ENCODE results near the gene TIMM13.

TIMM13 gene

DNA sequence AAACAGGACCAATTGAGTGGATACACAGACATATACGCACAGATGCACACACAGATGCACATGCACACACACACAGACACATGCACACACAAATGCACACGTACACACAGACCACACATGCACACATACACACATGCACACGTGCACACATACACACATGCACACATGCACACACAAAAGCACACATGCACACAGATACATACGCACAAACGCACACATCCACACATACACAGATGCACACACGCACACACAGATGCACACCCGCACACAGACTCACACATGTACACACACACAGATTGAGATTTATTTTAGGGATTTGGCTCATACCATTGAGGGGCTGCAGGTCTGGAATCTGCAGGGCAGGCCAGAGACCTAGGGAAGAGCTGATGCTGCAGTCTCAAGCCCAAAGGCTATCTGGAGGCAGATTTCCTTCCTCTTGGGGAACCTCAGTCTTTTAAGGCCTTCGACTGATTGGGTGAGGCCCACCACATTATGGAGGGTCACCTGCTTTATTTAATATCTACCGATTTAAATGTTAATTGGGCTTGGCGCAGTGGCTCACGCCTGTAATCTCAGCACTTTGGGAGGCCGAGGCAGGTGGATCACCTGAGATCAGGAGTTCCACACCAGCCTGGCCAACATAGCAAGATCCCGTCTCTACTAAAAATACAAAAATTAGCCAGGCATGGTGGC, 44.7 kb downstream of the TIMM13 start:
- no peak for DNase-seq (ENCODE audit: low read depth)

DNA sequence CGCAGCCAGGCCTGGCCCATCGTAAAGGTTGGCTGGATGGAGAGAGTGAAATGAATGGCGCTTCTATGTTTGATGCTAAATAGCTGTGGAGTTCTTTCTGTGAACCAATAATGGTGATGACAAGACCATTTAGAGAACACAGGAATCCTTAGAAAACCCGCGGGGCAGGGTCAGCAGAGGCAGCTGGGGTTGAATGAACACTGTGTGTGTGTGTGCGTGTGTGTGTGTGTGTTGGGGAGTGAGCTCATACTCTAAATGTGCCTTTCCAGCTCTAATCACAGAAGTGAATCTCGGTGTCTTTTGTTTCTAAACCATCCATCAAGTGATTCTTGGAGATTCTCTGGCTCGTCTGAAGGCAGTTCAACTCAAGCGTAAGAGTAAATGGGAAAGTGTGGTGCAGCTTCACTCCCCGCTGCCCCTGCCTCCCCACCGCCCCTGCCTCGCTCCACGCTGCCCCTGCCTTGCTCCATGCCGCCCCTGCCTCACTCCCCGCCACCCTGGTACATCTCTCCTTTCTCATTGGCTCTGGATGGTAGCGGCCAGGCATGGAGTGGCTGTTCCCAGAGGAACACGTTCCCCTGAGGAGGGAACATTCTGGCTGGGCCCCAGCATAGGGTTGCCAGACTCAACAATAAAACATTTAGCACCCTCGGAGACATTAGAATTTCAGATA, 46.1 kb downstream of the TIMM13 start:
- no peak for DNase-seq (ENCODE audit: low read depth)

DNA sequence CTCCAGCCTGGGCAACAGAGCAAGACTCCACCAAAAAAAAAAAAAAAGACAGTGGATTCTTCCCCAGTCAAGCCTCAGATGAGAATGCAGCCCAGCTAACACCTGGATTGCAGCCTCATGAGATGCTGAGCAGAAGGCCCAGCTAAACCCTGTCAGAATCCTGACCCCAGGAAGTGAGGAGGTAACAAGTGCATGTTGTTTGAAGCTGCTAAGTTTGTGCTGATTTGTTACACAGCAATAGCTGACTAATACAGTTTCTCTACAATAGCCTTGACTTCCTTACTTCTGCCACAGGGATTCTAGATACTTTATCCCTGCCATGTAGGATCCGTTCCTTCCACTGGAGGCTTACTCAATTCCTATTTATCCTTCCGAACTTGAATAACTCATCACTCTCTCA, 46.8 kb downstream of the TIMM13 start:
- no peak for DNase-seq (ENCODE audit: low read depth)

DNA sequence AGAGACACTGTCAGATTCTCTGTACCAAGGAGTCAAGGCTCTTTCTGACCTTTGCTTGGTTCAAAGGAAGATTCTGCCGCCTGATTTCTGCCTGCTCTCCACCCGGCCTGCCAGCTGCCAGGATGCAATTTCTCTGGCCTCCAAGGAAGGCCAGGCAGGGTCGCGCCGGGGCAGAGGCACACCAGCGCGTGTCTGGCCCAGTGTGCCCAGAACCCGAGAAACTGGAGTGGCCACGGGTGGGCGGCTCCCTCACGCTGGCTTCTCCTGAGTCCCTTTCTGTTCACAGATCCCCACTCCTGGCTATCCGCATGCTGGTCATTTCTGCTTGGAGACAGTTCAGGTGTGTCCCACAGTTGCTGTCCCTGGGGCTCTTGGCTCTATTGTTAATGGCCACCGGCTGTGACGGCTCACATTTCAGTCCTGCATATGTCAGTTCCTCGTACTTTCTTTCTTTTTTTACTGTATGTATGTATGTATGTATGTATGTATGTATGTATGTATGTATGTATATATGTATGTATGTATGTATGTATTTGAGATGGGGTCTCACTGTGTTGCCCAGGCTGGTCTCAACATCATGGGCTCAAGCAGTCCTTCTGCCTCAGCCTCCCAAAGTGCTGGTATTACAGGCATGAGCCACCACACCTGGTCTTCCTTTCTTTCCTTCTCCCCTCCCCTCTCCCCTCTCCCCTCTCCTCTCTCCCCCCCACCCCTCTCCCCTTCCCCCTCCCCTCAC, 50.4 kb downstream of the TIMM13 start:
- DNase-seq (ENCODE audit: low read depth), result no peak

All from activated T-cell treated with anti-CD3 and anti-CD28 coated beads for 1 hour (primary cell).